Measurements from ENCODE around the gene FSD2. TPM values are rescaled to one million over a fixed set of nuclear protein-coding genes. Genes with fewer than 3 reads are reported as not detected.
A peak's percentile ranks its signal among the peaks of the same experiment; 100 is the strongest.

Gene FSD2
- total and polyA plus RNA-seq, 9 of the 15 experiments (the other 6 are each of a cell fraction or from before 2014, with no cell fraction given), result 0.01 to 0.06 TPM; not detected in 7

DNA sequence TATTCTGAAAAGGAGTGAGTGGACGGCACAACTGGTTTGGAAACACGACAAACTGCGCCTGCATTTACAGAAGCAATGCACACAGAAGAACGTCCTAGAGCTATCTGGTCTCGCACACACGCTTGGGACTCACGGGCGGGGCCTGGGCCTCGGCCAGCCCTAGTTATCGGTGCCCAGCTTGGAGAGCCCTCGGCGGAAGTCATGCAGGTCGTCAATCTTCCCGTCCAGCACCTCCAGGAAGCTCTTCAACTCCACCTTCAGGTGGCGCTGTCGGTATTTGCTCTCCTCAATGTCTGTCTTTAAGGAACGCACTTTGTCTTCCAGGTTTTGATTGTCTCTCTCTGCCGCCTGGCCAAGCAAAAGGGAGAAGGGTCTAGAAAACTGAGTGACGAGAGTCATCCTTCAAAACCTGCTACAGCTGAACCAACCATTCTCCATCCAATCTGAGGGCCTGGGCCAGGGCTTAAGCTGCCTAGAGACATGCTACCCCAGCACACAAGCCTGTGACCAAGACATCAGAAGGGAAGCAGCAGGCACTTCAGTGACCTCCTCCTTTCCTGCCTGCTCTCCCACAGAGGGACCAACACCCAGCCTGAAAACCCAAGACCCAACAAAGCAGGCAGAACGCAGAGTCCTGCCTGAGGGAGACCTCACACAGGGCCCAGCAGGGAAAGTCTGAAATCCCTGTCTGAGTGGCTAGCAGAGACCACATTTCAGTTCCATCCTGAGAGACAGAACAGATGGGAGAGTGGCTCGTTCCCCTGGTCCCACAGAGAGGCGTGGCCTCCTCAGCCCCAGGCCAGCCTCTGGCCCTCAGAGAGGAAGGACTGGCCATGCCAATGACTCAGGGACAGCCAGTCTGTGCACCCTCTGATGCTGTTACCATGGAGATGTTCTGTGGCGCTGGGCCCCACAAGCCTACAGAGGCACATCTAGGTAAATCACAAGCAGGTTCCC is 44.0 kb upstream of the FSD2 start (continued):
- TF ChIP-seq, protein P1, sequence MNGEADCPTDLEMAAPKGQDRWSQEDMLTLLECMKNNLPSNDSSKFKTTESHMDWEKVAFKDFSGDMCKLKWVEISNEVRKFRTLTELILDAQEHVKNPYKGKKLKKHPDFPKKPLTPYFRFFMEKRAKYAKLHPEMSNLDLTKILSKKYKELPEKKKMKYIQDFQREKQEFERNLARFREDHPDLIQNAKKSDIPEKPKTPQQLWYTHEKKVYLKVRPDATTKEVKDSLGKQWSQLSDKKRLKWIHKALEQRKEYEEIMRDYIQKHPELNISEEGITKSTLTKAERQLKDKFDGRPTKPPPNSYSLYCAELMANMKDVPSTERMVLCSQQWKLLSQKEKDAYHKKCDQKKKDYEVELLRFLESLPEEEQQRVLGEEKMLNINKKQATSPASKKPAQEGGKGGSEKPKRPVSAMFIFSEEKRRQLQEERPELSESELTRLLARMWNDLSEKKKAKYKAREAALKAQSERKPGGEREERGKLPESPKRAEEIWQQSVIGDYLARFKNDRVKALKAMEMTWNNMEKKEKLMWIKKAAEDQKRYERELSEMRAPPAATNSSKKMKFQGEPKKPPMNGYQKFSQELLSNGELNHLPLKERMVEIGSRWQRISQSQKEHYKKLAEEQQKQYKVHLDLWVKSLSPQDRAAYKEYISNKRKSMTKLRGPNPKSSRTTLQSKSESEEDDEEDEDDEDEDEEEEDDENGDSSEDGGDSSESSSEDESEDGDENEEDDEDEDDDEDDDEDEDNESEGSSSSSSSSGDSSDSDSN (IDR thresholded peaks at IDR 0.05; ENCODE audit: borderline replicate concordance in 1 of 2, low read depth in 2 of 2, low read length in 2 of 2), result peak in 1 of 2 experiments; percentile 95; a peak in 2 of 4 replicates
- no peak for TF ChIP-seq HNRNPL (IDR thresholded peaks at IDR 0.05; ENCODE audit: low read depth, low read length)
- no peak for TF ChIP-seq CHD1 (IDR thresholded peaks at IDR 0.05; ENCODE audit: low read length)
- no peak for TF ChIP-seq KHSRP (IDR thresholded peaks at IDR 0.05)
- TF ChIP-seq, protein P2, sequence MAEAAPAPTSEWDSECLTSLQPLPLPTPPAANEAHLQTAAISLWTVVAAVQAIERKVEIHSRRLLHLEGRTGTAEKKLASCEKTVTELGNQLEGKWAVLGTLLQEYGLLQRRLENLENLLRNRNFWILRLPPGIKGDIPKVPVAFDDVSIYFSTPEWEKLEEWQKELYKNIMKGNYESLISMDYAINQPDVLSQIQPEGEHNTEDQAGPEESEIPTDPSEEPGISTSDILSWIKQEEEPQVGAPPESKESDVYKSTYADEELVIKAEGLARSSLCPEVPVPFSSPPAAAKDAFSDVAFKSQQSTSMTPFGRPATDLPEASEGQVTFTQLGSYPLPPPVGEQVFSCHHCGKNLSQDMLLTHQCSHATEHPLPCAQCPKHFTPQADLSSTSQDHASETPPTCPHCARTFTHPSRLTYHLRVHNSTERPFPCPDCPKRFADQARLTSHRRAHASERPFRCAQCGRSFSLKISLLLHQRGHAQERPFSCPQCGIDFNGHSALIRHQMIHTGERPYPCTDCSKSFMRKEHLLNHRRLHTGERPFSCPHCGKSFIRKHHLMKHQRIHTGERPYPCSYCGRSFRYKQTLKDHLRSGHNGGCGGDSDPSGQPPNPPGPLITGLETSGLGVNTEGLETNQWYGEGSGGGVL (CRISPR knock-in tag; IDR thresholded peaks at IDR 0.05), result no peak
- TF ChIP-seq DACH1 (IDR thresholded peaks at IDR 0.05; ENCODE audit: partially characterized antibody), result no peak
- TF ChIP-seq, protein P3, sequence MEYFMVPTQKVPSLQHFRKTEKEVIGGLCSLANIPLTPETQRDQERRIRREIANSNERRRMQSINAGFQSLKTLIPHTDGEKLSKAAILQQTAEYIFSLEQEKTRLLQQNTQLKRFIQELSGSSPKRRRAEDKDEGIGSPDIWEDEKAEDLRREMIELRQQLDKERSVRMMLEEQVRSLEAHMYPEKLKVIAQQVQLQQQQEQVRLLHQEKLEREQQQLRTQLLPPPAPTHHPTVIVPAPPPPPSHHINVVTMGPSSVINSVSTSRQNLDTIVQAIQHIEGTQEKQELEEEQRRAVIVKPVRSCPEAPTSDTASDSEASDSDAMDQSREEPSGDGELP (CRISPR knock-in tag; IDR thresholded peaks at IDR 0.05; ENCODE audit: borderline replicate concordance), result peak; percentile 89
- TF ChIP-seq HNRNPK (IDR thresholded peaks at IDR 0.05; ENCODE audit: low read depth, low read length, poor library complexity, severe bottlenecking), result no peak
- TF ChIP-seq, protein P4, sequence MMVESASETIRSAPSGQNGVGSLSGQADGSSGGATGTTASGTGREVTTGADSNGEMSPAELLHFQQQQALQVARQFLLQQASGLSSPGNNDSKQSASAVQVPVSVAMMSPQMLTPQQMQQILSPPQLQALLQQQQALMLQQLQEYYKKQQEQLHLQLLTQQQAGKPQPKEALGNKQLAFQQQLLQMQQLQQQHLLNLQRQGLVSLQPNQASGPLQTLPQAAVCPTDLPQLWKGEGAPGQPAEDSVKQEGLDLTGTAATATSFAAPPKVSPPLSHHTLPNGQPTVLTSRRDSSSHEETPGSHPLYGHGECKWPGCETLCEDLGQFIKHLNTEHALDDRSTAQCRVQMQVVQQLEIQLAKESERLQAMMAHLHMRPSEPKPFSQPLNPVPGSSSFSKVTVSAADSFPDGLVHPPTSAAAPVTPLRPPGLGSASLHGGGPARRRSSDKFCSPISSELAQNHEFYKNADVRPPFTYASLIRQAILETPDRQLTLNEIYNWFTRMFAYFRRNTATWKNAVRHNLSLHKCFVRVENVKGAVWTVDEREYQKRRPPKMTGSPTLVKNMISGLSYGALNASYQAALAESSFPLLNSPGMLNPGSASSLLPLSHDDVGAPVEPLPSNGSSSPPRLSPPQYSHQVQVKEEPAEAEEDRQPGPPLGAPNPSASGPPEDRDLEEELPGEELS (CRISPR knock-in tag; IDR thresholded peaks at IDR 0.05; ENCODE audit: borderline replicate concordance), result 0 out of 2 replicates have a peak, but pooled peaks have one; percentile 49
- TF ChIP-seq KLF13 (tag; IDR thresholded peaks at IDR 0.05; ENCODE audit: borderline replicate concordance, low read depth), result no peak
- no peak for TF ChIP-seq CHD2 (IDR thresholded peaks at IDR 0.05; ENCODE audit: low read depth, low read length)
- TF ChIP-seq, protein P5, sequence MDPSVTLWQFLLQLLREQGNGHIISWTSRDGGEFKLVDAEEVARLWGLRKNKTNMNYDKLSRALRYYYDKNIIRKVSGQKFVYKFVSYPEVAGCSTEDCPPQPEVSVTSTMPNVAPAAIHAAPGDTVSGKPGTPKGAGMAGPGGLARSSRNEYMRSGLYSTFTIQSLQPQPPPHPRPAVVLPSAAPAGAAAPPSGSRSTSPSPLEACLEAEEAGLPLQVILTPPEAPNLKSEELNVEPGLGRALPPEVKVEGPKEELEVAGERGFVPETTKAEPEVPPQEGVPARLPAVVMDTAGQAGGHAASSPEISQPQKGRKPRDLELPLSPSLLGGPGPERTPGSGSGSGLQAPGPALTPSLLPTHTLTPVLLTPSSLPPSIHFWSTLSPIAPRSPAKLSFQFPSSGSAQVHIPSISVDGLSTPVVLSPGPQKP (CRISPR knock-in tag; IDR thresholded peaks at IDR 0.05), result no peak
